Parietal lobe (tissue), 1 donor: ENCODE results near the gene NDUFA1. TPM values are rescaled to one million over a fixed set of nuclear protein-coding genes. Genes with fewer than 3 reads are reported as not detected.

ENCODE experiments used
- total RNA-seq: library from RNA; depleted of rRNA; stranded (reverse); fragments of >200 nt; gene quantifications from one replicate; pipeline ENCODE4 v1.2.3, GENCODE V29; 2014

Gene NDUFA1
- total RNA-seq = 19.7 TPM

DNA sequence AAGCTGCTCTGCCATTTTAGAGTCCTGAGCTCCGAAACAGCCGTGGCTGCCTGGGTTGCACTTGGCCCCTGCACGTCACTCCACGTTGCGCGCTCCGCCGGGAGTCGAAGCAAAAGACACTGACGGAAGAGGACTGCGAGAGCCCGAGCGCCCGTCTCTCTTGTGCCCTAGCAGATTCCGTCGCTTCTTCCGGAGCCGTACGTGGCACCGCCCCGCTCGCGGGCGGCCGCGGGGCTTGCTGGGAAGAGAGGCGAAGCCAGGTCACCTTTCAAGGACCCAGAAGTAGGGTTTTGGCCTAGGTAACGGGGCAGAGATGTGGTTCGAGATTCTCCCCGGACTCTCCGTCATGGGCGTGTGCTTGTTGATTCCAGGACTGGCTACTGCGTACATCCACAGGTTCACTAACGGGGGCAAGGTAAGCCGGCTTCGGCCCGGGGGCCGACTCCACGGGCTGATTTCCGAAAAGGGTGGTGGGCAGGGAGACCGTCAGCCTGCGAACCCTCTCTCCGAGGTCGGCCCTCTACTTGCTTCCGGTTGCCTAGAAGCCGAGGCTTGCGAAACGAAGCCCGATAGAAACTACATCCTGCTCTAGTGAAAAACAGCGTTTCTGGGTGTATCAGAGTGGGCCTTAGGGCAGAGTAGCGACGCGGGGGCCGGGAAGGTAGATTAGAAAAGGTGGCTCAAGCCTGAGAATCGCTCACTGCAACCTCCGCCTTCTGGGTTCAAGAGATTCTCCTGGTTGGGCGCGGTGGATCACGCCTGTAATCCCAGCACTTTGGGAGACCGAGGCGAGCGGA is at the start of gene NDUFA1, which contains the start of gene RNF113A:
TSS of gene NDUFA1 (plus strand) at position 234 of the 797 bp plus-strand sequence. CDS start at position 314, 80 bp downstream.
TSS of gene RNF113A (minus strand) at position 135 of the 797 bp plus-strand sequence. CDS start at position 15, 120 bp downstream.

DNA sequence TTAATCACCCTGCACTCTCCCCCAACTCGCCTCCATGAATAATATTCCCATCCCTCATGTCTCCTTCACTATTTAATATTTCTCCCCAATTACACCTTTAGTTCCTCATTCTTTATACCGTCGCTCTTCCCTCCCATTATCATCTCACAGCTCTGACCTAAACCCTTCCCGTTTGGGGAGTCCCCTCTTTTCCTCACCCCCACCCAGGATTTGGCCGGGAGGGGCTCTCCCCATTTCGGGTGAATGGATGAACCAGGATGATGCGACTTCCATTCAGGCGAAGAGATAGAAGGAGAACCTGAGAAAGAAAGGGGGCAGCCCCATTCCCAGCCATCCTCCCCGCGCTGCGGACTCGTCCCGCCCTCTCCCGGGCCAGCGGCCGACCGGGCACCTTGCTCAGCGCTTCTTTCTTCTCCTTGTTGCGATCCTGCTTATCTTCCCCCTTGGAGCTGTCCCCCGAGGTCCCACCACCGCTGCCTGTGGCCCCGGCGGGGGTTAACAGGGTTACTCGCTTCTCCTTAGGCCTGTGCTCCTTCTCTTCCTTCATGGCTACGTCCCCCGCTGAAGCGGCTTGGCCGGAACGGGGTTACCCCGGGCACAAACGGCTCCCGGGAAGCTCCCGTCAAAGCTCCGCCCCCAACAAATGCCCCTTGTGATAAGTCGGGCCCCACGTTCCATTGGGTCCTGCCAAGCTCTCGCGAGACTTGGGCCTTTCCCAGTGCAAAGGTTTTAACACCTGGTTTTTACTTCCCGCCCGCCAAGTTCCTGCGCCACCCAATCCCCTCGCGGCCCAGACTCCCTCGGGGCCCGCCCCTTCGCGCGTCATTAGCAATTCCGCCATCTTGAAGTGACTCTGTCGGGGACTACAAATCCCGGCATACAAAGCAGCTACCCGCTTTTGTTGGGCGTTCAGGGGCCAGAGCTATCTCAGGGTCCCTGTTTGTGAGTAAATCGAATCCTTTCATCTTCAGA is 19.0 kb upstream of the NDUFA1 start, which contains the start of gene UPF3B:
TSS of gene UPF3B (minus strand) at position 582 of the 972 bp plus-strand sequence. CDS start at position 547, 35 bp downstream.

DNA sequence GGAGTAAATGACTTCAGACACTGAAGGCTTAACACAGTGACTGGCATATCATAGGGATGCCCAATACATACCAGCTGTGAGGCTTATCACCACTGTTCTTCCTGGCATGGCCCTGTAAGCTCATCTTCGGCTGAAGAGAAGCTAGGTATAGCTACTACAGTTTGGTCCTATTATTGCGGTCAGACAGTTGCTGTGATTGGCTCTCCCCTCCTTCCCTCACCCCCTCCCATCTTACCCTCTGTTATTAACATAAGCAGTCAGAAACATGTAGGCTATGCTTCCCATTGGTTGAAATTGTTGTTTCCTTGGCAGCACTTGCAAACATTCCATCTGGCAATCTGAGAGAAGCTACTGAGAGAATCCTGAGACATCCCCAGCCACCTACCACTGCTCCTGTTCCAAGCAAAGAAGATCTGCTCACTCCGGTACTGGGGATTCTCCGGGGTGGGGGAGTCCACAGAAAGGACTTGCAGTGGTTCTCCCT is 24.3 kb downstream of the NDUFA1 start, which contains the start of gene AKAP14:
TSS of gene AKAP14 (plus strand) at position 51 of the 484 bp plus-strand sequence. CDS start 7,331 bp downstream, outside the sequence.

Other genes with a start within 250 kb of the NDUFA1 start
- gene SEPTIN6, start 178.7 kb upstream of the NDUFA1 start, total RNA-seq = 57.3 TPM
- 0.31 TPM for gene SOWAHD, start 113.2 kb upstream of the NDUFA1 start, total RNA-seq
- gene RPL39, start 80.2 kb upstream of the NDUFA1 start, total RNA-seq = 1,783 TPM
- 10.0 TPM for gene UPF3B, start 18.9 kb upstream of the NDUFA1 start, total RNA-seq
- gene RNF113A, start 99 bp upstream of the NDUFA1 start, total RNA-seq = 12.2 TPM
- gene AKAP14, start 24.1 kb downstream of the NDUFA1 start, total RNA-seq = not detected
- 8.5 TPM for gene NKAP, start 71.9 kb downstream of the NDUFA1 start, total RNA-seq
- not detected for gene RHOXF2B, start 205.9 kb downstream of the NDUFA1 start, total RNA-seq
- gene RHOXF1, start 244.1 kb downstream of the NDUFA1 start, total RNA-seq = not detected